Astrocyte of the cerebellum (primary cell): ENCODE measurements around the gene ST6GALNAC1.
"Not testable (repeated sequence)": the region's sequence is repeated elsewhere in the genome, so short reads cannot be mapped to it uniquely, and the experiment has no call there.

Experiments used
- DNase-seq: peaks from one replicate; pipeline ENCODE4 v3.0.0-alpha.2; 2011; ENCODE audit warnings: low read depth
- H3K4me3 ChIP-seq: 2 replicates; pipeline ENCODE4 v1.5.1; 2011; ENCODE audit warnings: mild to moderate bottlenecking, low read depth, low read length, moderate library complexity
- CTCF ChIP-seq: IDR thresholded peaks from 2 replicates; pipeline ENCODE4 v1.5.1; 2012; ENCODE audit warnings: low read length, low read depth, moderate library complexity, mild to moderate bottlenecking; ENCODE audit errors: missing control alignments
- in situ Hi-C: cut with HindIII; loops from 2 replicates; pipeline ENCODE4 v1.10.0; 2017; ENCODE audit warnings: low sequenced_read_pairs

ST6GALNAC1 gene

GRCh38 chr17:76638263-76638662, 5.3 kb downstream of the ST6GALNAC1 start:
- in situ Hi-C loops = loop anchor here (25.0 kb wide), 1 partner anchor 176 kb away; the partner anchor contains the start of genes AANAT and UBE2O
- H3K4me3 ChIP-seq = no peak overlapping the region
- TF ChIP-seq CTCF = no peak
- no peak for DNase-seq

GRCh38 chr17:76636486-76637206, 6.9 kb downstream of the ST6GALNAC1 start:
- in situ Hi-C loops = loop anchor here (25.0 kb wide), 1 partner anchor 174 kb away; the partner anchor contains the start of genes AANAT and UBE2O

GRCh38 chr17:76635659-76636360, 7.7 kb downstream of the ST6GALNAC1 start:
- in situ Hi-C loops = loop anchor here (25.0 kb wide), 1 partner anchor 174 kb away; the partner anchor contains the start of genes AANAT and UBE2O
- TF ChIP-seq CTCF = no peak
- DNase-seq = no peak
- H3K4me3 ChIP-seq = no peak overlapping the region

More at GRCh38 chr17:76636486-76637206, 6.9 kb downstream of the ST6GALNAC1 start:
- not testable (repeated sequence) for DNase-seq, H3K4me3 ChIP-seq

GRCh38 chr17:76635039-76635438, 8.5 kb downstream of the ST6GALNAC1 start:
- H3K4me3 ChIP-seq = no peak overlapping the region
- no peak for TF ChIP-seq CTCF
- in situ Hi-C loops = loop anchor here (25.0 kb wide), 1 partner anchor 173 kb away; the partner anchor contains the start of genes AANAT and UBE2O
- no peak for DNase-seq

GRCh38 chr17:76633628-76634328, 9.8 kb downstream of the ST6GALNAC1 start:
- no peak for DNase-seq
- TF ChIP-seq CTCF = no peak
- in situ Hi-C loops = loop anchor here (25.0 kb wide), 1 partner anchor 171 kb away; the partner anchor contains the start of genes AANAT and UBE2O
- H3K4me3 ChIP-seq = no peak overlapping the region

GRCh38 chr17:76631821-76632565, 11.6 kb downstream of the ST6GALNAC1 start:
- H3K4me3 ChIP-seq = no peak overlapping the region
- in situ Hi-C loops = loop anchor here (25.0 kb wide), 1 partner anchor 170 kb away; the partner anchor contains the start of genes AANAT and UBE2O
- no peak for TF ChIP-seq CTCF
- DNase-seq = no peak
